Measurements from ENCODE around the gene CYTIP.
"Not testable (repeated sequence)": the region's sequence is repeated elsewhere in the genome, so short reads cannot be mapped to it uniquely, and the experiment has no call there.

CYTIP gene

DNA sequence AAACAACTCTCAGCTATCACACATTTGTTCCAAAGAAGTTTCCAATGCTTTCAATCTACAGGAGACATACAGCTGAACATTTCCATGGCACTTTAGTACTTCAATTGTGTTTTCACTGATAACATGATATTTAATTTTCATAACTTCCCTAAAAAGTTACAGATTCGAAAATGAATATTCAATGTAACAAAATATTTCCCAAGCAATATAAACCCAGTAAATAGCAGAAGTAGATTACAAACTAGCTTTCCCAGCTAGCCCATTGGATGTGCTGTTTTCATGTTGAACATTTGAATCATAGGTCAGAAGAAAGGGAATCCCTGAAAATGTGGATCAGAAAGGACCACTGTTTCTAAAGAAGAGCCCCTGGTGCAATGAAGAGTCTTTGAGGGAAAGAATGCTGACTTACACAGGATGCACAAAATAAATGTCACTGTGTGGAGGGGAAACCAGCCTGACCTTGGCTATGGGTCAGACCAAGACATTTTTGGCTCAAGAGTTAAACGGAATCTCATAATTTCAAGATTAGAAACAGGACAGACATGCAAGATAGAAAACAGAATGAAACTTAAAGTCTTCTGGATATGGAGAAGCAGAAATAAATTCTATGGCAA, 22.5 kb downstream of the CYTIP start:
- no peak for DNase-seq

DNA sequence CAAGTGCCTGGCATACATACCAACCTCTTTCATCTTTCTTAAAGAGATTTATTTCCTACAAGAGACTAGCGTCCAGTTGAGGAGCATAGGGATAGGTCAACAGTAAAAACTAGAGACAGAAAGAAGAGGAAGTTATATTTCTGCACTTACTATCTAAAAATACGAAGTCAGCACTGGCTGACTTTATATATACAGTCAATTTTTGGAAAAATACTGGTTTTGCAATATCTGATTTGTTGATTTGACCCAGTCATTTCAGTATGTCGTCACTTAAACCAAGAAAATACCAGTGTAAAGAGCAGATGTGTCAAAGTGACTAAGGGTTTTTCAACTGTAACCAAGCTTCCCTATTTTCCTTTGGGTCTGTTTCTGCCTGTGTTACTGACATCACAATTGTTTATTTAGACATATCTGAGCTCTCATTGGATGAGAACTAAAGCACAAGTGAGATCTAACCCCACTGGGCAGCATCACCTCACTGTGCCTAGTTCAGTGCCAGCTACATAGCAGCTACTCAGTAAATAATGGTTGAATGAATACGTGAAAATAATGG, 23.0 kb downstream of the CYTIP start:
- peak; percentile 63 for DNase-seq

DNA sequence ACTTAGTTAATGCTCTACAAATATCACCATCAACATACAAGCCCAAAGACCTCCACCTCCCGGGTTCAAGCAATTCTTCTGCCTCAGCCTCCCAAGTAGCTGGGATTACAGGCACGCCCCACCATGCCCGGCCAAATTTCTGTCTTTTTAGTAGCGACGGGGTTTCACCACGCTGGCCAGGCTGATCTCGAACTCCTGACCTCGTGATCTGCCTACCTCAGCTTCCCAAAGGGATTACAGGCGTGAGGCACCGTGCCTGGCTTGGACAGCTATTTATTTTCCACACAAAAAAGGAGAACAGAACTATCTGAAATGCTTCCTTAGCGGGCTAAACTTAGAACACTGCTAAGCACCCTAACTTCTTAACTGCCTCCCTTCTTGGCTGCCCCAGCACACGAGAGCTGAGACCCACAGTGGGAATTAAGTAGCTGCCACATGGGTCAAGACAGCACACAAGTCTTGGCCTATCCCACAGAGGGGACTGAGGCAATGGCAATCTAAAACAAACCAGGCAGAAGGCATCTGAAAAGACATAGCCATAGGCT, 24.8 kb downstream of the CYTIP start:
- DNase-seq: no peak

DNA sequence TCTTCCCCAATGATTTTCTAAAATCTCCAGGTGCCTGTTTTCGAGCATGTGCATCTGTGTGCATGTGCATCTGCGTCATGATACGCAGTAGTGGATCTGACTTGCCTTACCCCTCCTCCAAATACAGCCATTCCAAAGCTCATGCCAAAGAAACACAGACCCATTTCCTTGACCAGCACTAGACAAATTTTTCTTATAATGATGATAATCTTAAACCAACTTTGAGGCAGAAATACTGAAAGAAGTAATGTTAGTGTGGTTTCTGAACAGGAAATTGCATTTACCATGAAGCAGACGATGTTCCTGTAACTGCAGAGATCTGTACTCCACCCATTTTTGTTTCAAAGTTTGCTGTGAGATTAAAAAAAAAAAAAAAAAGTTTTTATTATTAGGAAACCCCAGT, 25.6 kb downstream of the CYTIP start:
- peak; percentile 84 for DNase-seq

DNA sequence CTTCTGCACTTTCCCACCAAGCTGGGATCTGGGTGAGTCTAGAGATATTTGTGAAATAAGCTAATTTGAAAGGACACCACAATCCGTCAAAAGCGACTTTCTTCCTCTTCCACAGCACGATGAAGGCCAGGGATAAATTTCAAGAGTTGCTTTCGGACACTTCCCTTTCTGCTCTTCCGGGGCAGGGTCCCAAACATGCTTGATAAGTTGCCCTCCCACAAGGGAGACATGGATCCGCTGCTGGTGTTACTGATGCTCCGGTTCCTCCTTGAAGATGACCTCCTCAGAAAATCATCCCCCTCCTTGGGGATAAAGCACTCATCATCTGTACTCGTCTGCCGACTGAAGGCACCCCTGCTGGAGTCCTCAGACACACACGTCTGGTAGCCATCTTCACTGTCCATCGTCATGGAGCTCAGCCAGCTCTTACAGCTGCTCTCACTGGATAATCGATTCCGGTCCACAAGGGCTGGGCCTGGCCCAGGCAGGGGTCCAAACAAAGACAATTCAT, 28.2 kb downstream of the CYTIP start:
- no peak for DNase-seq

DNA sequence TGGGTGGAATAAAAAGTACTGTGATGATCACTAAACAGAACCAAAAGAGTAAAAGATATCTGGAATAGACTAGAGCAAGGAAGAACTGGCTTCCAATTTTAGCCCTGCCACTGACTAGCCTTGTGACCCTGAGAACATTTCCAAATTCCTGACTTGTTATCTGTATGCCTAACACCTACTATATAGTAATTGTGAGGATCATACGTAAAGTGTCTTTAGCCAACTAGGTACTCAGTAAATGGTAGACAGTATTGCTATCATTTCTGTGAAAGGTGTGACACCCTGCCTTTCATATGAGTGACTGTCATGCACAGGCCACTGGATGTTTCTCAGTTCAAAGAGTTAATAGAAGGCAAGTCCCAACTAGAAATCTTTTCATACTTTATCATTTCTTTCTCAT, 29.8 kb downstream of the CYTIP start:
- DNase-seq: peak; percentile 55

DNA sequence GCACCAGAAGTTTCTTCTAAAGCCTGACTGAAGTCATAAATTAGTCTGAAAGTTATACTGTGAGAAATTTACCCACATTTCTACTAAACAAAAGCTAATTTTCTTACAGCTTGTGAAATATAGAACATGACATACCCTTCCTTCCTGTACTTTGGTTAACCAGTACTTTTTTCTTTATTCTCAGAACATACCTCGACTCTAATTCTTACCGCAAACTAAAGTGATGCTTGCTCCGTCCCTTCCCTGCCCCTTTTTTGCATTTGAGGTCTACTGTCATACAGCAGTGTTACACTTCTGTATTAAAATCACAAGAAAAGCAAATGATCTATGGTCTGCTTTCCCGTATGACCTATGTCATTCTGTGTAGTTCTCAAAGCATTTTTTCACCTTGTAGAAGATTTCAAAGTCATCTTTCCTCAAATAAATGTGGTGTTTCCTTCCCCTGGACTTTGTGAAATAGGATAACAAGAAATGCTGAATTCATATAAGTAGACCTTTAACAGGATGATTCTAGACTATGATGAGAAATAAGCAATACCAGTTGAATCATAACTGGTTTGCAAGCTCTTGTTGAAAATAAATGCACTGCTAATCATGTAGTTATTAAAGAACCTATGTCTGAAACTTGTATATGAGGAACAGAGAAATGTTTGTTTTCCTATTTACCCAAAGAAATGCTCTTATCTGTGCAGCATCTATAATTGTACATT, 30.4 kb downstream of the CYTIP start:
- DNase-seq: peak; percentile 89

DNA sequence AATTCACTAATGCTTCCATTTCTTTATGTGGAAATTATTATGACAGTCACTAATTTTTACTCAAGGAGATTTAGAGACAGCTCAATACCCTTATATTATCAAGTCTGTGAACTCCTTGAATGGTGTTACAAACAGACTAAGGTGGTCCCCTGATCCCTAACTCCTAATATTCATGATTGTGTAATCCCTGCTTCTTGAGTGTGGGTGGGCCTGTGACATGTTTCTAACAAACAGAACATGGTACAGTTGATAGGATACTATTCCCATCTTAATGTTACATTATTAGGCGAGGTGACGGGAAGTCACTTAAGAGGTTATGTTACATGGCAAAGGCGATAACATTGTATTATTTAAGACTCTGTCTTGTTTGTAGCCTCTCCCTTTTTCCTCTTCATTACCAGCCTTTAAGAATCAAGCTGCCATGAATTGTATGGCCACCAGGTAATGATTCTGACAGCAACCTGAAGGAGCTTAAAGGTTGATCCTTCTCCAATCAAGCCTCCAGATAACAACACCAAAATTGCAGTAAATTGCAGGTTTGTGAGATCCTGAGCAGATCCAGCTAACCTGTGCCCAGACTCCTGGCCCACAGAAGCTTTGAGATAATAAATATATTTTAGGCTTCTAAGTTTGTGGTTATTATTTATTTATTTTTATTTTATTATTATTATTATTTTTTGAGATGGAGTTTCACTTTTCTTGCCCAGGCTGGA, 32.1 kb downstream of the CYTIP start:
- no peak for DNase-seq

DNA sequence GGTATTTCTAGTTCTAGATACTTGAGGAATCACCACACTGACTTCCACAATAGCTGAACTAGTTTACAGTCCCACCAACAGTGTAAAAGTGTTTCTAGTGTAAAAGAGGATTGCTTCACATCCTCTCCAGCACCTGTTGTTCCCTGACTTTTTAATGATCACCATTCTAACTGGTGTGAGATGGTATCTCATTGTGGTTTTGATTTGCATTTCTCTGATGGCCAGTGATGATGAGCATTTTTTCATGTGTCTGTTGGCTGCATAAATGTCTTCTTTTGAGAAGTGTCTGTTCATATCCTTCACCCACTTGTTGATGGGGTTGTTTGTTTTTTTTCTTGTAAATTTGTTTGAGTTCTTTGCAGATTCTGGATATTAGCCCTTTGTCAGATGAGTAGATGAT, 38.5 kb downstream of the CYTIP start:
- DNase-seq: not testable (repeated sequence)

DNA sequence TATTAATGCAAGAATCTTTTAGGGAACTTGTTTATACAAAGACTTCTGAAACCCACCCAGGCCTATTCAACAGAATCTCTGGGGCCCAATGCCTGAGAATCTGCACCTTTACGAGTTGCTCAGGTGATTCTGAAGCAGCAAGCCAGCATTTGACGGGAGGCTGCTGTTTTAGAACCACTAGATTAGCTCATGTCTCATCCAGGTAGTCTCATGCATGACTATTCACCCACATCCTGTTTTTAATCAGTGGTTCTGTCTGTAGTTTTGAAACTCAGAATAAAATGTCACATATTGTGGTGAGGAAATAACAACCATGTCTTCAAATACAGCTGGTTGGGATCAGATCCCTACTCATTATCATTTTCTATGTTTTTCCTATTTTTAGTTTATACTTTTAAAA, 39.5 kb downstream of the CYTIP start:
- peak; percentile 88 for DNase-seq

DNA sequence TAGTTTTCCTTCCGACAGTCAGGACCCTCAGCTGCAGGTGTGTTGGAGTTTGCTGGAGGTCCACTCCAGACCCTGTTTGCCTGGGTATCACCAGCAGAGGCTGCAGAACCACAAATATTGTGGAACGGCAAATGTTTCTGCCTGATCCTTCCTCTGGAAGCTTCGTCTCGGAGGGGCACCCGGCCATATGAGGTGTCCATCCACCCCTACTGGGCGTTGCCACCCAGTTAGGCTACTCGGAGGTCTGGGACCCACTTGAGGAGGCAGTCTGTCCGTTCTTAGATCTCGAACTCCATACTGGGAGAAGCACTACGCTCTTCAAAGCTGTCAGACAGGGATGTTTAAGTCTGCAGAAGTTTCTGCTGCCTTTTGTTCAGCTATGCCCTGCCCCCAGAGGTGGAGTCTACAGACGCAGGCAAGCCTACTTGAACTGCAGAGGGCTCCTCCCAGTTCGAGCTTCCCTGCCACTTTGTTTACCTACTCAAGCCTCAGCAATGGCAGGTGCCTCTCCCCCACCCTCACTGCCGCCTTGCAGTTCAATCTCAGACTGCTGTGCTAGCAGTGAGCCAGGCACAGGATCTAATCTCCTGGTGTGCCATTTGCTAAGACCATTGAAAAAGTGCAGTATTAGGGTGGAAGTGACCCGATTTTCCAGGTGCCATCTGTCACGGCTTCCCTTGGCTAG, 40.9 kb downstream of the CYTIP start:
- DNase-seq: peak; percentile 36

DNA sequence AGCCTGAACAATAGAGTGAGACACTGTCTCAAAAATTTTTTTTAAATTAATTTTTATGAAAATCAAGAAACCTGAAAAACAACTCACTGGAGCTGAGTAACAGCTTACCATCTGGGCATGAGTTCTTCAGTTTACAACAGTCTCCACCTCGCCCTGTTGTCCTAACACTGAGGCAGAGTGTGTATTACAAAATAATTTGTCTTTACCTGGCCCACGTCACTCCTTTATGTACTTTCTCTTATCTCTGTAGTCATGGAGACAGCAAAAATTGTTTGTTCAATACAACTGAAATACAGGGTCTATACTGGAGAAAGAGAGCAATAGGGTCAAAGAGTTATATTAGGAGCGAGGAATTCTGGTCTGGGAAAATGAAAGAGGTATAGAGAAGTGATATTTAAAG, 48.1 kb downstream of the CYTIP start:
- DNase-seq: peak; percentile 7

DNA sequence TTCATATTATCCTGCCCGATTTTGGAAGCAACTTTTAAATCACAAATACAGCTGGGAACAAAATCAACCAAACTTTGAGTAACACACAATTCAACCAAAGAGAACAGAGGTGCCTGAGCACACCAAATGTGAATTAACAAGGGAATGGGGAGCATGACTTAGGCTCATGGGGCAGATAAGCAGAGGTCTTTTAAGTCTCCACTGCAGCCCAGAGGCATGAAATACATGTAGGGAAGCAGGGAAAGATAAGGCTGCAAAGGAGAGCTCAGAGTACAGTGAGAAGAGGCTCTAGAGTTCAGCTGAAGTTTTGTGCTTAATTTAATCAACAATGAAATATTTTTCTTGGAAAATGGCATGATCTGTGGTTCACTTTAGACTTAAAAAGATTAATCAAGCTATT, 49.0 kb downstream of the CYTIP start:
- DNase-seq: no peak

DNA sequence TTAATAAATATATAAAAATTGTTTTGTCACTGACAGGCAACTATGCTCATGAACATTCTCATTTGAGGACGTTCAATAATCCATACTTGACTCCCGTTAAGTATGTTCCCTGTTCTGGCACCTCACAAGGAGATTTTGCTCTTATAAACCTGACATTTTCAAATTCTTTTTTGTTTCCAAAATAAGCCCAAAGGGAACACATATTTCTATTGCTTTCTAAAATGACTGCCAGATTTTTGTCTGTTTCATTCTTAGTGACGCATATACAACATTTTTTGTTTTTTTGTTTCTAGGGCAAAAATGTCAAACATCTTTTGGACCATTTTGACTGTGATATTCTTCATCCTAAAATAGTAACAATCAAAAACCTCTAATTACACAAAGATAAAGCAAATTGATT, 50.5 kb downstream of the CYTIP start:
- no peak for DNase-seq

DNA sequence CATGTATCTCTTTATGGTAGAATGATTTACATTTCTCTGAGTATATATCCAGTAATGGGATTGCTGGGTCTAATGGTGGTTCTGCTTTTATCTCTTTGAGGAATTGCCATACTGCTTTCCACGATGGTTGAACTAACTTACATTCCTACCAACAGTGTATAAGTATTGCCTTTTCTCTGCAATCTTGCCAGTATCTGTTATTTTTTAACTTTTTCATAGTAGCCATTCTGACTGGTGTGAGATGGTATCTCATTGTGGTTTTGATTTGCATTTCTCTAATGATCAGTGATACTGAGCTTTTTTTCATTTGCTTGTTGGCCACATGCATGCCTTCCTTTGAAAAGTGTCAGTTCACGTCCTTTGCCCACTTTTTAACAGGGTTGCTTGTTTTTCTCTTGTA, 55.1 kb downstream of the CYTIP start:
- DNase-seq: no peak

DNA sequence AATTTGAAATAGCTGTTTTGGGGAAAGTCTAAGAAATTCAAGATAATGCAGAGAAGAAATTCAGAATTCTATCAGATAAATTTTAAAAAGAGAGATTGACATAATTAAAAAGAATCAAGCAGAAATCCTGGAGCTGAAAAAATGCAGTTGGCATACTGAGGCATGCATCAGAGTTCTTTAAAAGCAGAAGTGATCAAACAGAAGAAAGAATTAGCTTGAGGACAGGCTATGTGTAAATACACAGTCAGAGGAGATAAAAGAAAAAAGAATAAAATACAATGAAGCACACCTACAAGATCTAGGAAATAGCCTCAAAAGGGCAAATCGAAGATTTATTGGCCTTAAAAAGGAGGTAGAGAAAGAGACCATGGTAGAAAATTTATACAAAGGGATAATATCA, 57.1 kb downstream of the CYTIP start:
- no peak for DNase-seq

DNA sequence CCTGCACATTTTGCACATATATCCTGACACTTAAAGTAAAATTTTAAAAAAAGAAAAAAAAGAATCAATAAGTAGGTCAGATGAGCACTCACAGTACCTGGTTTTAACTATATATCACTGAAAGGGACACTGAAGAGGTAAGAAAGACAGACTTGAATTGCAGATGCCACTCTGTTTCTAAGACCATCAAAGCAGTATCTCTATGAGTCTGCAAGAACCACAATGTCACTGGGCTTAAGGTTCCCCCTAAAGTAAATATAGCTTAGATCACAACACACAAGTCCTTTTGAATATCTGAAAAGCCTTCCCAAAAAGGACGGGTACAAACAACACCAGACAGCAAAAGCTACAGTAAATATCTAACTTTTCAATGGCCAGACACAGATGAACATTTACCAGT, 57.6 kb downstream of the CYTIP start:
- DNase-seq: no peak

DNA sequence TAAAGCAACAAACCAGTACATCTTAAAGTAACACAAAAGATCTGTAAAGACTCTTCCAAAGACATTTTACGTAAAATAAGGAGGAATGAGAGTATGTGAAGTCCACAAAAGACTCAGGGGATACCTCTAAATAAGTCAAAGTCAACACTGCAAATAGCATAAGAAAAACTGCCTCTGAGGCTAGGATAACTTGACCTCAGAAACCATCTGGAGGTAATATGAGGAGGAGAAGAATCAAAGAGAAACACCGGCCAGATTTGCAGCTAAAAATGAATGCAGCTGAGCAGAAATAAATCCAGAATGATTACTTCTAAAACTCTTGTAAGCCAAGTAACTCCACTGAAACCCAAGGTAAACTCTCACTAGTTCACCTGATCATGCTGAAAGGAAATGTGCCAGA, 66.0 kb downstream of the CYTIP start:
- no peak for DNase-seq

DNA sequence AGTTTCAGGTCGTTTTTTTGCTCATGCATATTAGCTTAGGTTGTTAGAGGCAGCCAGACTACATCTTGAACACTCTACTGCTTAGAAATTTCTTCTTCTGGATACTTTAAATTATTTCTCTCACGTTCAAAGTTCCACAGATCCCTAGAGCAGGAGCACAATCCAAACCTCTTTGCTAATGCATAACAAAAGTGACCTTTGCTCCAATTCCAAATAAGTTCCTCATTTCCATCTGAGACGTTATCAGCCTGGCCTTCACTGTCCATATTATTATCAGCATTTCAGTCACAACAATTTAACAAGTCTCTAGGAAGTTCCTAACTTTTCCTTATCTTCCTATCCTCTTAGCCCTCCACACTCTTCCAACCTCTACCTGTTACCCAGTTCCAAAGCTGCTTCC, 67.8 kb downstream of the CYTIP start:
- DNase-seq: no peak

DNA sequence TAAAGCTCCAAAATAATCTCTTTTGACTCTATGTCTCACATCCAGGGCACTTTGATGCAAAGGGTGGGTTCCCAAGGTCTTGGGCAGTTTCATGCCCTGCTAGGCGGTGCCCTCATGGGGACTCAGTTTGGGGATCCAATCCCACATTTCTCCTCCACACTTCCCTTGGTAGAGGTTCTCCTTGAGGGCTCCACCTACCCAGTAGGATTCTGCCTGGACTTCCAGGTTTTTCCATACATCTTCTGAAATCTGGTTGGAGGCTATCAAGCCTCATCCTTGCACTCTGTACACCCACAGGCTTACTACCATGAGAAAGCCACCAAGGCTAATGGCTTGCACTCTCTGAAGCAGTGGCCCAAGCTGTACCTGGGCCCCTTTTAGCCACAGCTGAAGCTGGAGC, 68.5 kb downstream of the CYTIP start:
- DNase-seq: no peak

DNA sequence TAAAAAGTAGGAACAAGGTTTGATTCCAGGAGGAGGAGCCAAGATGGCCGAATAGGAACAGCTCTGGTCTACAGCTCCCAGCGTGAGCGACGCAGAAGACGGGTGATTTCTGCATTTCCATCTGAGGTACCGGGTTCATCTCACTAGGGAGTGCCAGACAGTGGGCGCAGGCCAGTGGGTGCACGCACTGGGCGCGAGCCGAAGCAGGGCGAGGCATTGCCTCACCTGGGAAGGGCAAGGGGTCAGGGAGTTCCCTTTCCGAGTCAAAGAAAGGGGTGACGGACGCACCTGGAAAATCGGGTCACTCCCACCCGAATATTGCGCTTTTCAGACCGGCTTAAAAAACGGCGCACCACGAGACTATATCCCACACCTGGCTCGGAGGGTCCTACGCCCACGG, 75.4 kb downstream of the CYTIP start:
- DNase-seq: not testable (repeated sequence)

DNA sequence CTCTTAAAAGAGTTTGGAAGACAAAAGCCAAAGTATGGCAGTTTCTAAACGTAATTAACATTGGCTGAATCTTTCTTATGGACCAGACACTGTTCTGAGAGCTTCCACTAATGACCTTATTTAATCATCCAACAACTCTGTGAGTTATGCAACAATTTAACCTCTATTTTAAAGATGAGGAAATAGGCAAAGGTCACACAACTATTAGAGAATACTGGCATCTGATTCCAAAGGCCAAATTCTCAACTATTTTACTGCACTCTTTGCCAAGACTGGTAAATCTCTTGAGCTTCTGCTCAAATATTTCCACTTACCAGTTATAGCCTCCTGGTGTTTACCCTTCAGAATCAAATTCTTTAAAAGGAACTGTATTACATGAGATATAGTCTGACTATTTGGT, 76.2 kb downstream of the CYTIP start:
- no peak for DNase-seq
